Gastrocnemius medialis (tissue), 4 donors: ENCODE results near the gene C3orf22. TPM values are rescaled to one million over a fixed set of nuclear protein-coding genes. Genes with fewer than 3 reads are reported as not detected.

ENCODE experiments used
- ATAC-seq, 2 donors: fragments of 150-250 bp; one replicate each; pipeline ENCODE4 v1.9.1; 2016
- DNase-seq, 2 donors: peaks; one replicate each; pipeline ENCODE4 v3.0.0-alpha.2; 2019
- H3K27ac ChIP-seq, 4 donors: fragments of 200-600 bp; sonication (generic); 1 replicate in 1 of 4; 2 replicates in 3 of 4; pipeline ENCODE4 v1.5.1; 2016 to 2018; ENCODE audit warnings: mild to moderate bottlenecking in 2 of 4, moderate library complexity in 1 of 4
- H3K27me3 ChIP-seq, 3 donors: fragments of 200-600 bp; sonication (generic) in 2 of 3; 1 replicate in 1 of 3; 2 replicates in 2 of 3; pipeline versions ENCODE4 v1.5.1 to v1.6.0; 2016 to 2019; ENCODE audit warnings: mild to moderate bottlenecking in 1 of 3, moderate library complexity in 1 of 3
- H3K36me3 ChIP-seq, 2 donors: fragments of 200-600 bp; sonication (generic) in 1 of 2; one replicate each; pipeline ENCODE4 v1.5.1; 2017 to 2018
- H3K4me1 ChIP-seq, 2 donors: fragments of 200-600 bp; sonication (generic) in 1 of 2; one replicate each; pipeline ENCODE4 v1.5.1; 2016 to 2017; ENCODE audit warnings: mild to moderate bottlenecking in 2 of 2
- H3K4me3 ChIP-seq, 4 donors: fragments of 200-600 bp; sonication (generic) in 3 of 4; 1 replicate in 1 of 4; 2 replicates in 3 of 4; pipeline ENCODE4 v1.5.1; 2016 to 2019; ENCODE audit warnings: mild to moderate bottlenecking in 2 of 4
- H3K9me3 ChIP-seq, 3 donors: fragments of 200-600 bp; sonication (generic) in 2 of 3; 1 replicate in 1 of 3; 2 replicates in 2 of 3; pipeline ENCODE4 v1.5.1; 2016 to 2019
- POLR2A ChIP-seq, 2 donors: fragments of 450-650 bp; IDR thresholded peaks; one replicate each; pipeline ENCODE4 v1.6.1; 2017; ENCODE audit warnings: antibody characterized with exemption in 2 of 2, mild to moderate bottlenecking in 2 of 2, moderate library complexity in 2 of 2
- in situ Hi-C, 4 donors: fragments of 200-750 bp; cut with MboI; loops; one replicate each; pipeline versions ENCODE4 v1.15.0 to v1.8.0; 2017; ENCODE audit warnings: low sequenced_read_pairs in 4 of 4
- intact Hi-C: fragments of 100-400 bp; cut with DNase I; formaldehyde crosslinking; loops from one replicate; pipeline ENCODE4 v1.15.1; 2023; ENCODE audit warnings: low total_unique reads
- total RNA-seq, 4 donors: library from RNA; depleted of rRNA; stranded (reverse); fragments of >200 nt; gene quantifications; one replicate each; pipeline versions ENCODE4 v1.1.0 to v1.2.3, GENCODE V29; 2016
- TF ChIP-seq, protein P1 (sequence below), 5 experiments: fragments of 450-650 bp in 3 of 5; fragments of 200-600 bp in 2 of 5; sonication (generic) in 2 of 5; IDR thresholded peaks in 4 of 5; conservative IDR thresholded peaks in 1 of 5; 1 replicate in 4 of 5; 2 replicates in 1 of 5; pipeline ENCODE4 v1.5.1; 2016 to 2019; ENCODE audit warnings: antibody characterized with exemption in 5 of 5, mild to moderate bottlenecking in 3 of 5, moderate library complexity in 3 of 5

The C3orf22 gene
- total RNA-seq, 4 donors from 2014 or later = not detected

DNA sequence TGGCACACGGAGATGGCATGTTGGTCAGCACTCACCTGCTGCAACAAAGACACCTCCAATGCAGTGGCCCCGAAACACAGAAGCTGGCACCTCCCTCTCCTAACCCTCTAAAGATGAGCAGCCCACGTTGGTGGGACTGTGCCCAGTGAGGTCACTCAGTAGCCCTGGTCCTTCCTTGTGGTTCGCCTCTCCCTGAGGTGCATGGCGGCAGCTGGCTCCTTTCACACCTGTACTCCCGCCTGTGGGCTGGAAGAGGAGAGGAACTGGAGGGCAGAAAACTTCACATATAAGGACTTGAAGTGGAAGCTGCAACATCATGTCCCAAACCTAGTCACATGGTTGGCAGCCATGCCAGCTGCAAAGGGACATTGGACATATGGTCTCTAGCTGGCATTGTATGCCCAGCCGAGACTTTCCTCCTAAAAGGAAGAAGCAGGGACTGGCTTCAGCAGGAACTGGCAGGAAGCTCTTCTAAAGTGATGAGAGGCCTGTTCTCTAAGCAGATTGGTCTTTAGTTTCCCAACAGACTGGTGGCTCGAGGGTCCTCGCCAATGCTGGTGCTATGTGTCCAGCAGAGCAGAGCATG is 10.8 kb upstream of the C3orf22 start:
- no peak for DNase-seq
- in situ Hi-C loops (no loop called here), intact Hi-C loops (no loop called here)

DNA sequence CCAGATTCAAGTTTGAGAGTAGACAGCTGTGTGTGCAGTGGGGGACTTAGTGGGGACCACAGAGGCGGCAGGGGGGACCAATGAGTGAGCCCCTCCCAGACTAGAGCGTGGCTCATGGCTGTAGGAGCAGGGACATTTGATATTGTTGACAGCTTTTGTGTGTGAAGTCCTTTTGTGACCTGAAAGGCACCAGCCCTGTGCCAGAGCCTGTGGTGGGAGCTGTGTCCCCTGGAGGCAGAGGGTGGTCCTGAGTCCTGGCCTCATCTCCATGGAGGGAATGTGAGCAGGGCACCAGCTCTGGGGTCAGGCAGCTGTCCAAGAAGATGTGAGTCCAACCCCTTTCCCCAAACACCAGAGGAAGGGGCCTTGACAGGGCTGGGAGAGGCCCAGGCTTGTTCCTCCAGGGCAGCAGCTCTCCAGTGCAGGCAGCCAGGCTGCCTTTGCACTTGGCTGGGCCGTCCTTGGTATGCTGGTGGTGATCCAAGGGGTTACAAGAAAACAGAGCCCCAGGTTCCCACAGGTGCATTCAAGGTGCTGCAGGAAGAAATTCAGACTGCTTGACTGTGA is 10.1 kb upstream of the C3orf22 start:
- in situ Hi-C loops = no loop called here
- ATAC-seq = no peak

More for the DNA sequence above, 10.8 kb upstream of the C3orf22 start:
- Histone ChIP-seq H3K4me3 (no peak overlapping the region), H3K36me3 (no peaks in the 10 kb centered on the region), H3K27me3 (no peaks in the 10 kb centered on the region), H3K27ac (no peak overlapping the region), H3K9me3 (no peaks in the 10 kb centered on the region), H3K4me1 (peaks cover 0 to 14% of the 10 kb centered on the region in 2 donors)
- no peak for ATAC-seq
- TF ChIP-seq, protein P1, sequence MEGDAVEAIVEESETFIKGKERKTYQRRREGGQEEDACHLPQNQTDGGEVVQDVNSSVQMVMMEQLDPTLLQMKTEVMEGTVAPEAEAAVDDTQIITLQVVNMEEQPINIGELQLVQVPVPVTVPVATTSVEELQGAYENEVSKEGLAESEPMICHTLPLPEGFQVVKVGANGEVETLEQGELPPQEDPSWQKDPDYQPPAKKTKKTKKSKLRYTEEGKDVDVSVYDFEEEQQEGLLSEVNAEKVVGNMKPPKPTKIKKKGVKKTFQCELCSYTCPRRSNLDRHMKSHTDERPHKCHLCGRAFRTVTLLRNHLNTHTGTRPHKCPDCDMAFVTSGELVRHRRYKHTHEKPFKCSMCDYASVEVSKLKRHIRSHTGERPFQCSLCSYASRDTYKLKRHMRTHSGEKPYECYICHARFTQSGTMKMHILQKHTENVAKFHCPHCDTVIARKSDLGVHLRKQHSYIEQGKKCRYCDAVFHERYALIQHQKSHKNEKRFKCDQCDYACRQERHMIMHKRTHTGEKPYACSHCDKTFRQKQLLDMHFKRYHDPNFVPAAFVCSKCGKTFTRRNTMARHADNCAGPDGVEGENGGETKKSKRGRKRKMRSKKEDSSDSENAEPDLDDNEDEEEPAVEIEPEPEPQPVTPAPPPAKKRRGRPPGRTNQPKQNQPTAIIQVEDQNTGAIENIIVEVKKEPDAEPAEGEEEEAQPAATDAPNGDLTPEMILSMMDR (IDR thresholded peaks at IDR 0.05 in 4 of 5, conservative IDR thresholded peaks at IDR 0.05 in 1 of 5) = no peak
- no peak for TF ChIP-seq POLR2A (IDR thresholded peaks at IDR 0.05)

DNA sequence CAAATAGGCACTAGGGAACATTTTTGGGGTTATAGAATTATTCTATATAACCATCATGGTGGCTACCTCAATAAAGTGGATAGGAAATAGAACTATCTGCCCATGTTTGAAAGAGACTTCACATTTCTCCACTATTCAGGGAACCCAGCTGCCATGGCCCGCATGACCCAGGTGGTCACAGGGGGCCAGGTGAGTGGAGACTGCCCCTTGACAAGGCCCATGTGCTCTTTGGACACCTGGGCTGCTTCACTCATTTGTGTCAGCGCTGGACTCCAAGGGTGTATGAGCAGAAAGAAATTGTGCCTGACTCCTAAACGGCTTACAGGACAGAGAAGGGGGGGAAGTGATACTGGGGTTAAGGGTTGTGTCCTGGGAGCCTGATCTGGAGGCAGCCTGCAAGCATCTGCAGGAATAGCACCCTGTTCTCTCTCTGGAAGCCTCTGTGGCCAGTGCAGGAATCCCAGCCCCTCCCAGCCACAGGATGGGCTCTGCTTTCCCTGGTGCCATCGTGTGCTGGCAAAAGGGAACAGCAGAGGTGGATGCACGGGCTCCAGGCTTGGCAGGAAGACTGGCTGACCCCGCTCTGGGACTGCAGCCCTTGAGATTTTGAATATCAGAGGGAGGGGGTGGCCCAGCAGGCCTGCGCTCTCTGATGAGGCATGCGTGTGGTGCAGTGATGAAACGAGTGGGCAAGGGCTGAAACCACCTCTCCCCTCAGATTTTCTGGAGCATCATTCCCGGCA is 9.1 kb upstream of the C3orf22 start:
- Histone ChIP-seq H3K9me3 (no peaks in the 10 kb centered on the region), H3K4me3 (no peak overlapping the region), H3K36me3 (no peaks in the 10 kb centered on the region), H3K27me3 (no peaks in the 10 kb centered on the region), H3K27ac (no peak overlapping the region), H3K4me1 (peaks cover 0 to 2% of the 10 kb centered on the region in 2 donors)
- no peak for TF ChIP-seq POLR2A (IDR thresholded peaks at IDR 0.05)
- TF ChIP-seq, protein P1 (IDR thresholded peaks at IDR 0.05 in 4 of 5, conservative IDR thresholded peaks at IDR 0.05 in 1 of 5) = no peak
- ATAC-seq (no peak), DNase-seq (no peak)
- intact Hi-C loops = no loop called here
- in situ Hi-C loops = no loop called here

More for the DNA sequence above, 10.1 kb upstream of the C3orf22 start:
- H3K27ac ChIP-seq = no peak overlapping the region
- intact Hi-C loops = no loop called here
- no peaks in the 10 kb centered on the region for H3K36me3 ChIP-seq
- TF ChIP-seq, protein P1 (IDR thresholded peaks at IDR 0.05 in 4 of 5, conservative IDR thresholded peaks at IDR 0.05 in 1 of 5) = no peak
- no peak for TF ChIP-seq POLR2A (IDR thresholded peaks at IDR 0.05)
- no peaks in the 10 kb centered on the region for H3K9me3 ChIP-seq
- DNase-seq = no peak
- H3K27me3 ChIP-seq = no peaks in the 10 kb centered on the region
- peaks cover 0 to 11% of the 10 kb centered on the region in 2 donors for H3K4me1 ChIP-seq
- no peak overlapping the region for H3K4me3 ChIP-seq

DNA sequence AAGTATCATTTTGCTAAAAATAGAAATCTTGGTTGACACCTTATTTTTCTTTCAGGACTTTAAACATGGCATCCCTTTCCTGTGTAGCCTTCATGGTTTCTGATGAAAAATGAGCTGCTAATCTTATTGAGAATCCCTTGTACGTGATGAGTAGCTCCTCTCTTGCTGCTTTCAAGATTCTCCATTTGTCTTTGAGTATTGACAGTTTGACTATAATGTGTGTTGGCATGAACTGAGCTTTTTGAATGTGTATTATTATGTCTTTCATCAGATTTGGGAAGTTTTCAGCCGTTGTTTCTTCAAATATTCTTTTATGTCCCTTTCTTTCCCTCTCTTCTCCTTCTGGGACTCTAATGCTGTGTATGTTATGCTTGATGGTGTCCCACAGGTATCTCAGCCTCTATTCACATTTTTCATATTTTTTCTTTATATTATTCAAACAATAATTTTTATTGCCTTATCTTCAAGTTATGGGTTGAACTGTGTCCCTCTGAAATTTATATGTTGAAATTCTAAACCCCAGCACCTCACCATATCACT is 4.1 kb upstream of the C3orf22 start:
- Histone ChIP-seq H3K4me3 (no peak overlapping the region), H3K27me3 (no peaks in the 10 kb centered on the region), H3K9me3 (peaks cover 0 to 3% (median 0%) of the 10 kb centered on the region in 3 donors), H3K4me1 (no peaks in the 10 kb centered on the region), H3K36me3 (no peaks in the 10 kb centered on the region), H3K27ac (no peak overlapping the region)
- ATAC-seq = no peak
- intact Hi-C loops = no loop called here
- in situ Hi-C loops = no loop called here
- TF ChIP-seq POLR2A (IDR thresholded peaks at IDR 0.05) = no peak
- DNase-seq = no peak

DNA sequence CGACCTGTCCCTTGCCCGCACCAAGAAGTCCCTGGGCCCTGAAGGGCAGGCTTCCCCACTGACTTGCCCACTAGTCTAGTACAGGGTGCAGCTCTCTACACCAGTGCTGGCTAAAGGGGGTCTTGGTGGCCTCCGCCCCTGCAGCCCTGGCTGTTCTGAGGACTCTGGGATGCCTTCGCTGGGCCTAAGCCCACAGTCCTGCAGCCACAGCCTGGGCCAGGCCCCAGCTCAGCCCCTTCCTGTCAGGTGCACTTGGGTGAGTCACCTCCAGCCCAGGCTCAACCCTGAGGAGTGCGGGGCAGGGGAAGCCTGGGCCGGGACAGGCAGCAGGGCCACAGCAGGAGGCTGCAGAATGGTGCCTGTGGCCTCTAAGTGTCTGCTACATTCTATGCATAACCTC is 971 bp downstream of the C3orf22 start:
- no peaks in the 10 kb centered on the region for H3K27me3 ChIP-seq
- in situ Hi-C loops (no loop called here), intact Hi-C loops (no loop called here)
- no peaks in the 10 kb centered on the region for H3K4me1 ChIP-seq
- ATAC-seq = no peak
- H3K36me3 ChIP-seq = no peaks in the 10 kb centered on the region
- peaks cover 0 to 3% (median 0%) of the 10 kb centered on the region in 3 donors for H3K9me3 ChIP-seq
- TF ChIP-seq, protein P1 (IDR thresholded peaks at IDR 0.05 in 4 of 5, conservative IDR thresholded peaks at IDR 0.05 in 1 of 5) = no peak
- TF ChIP-seq POLR2A (IDR thresholded peaks at IDR 0.05) = no peak
- no peak for DNase-seq
- no peak overlapping the region for H3K27ac ChIP-seq
- H3K4me3 ChIP-seq = no peak overlapping the region
